HG02981 (cell line): Measurements from ENCODE around the gene GNGT1.

Experiments
- ATAC-seq: cut with Tn5 transposase; IDR thresholded peaks from one replicate; pipeline ENCODE4 v1.9.1; 2021; ENCODE audit warnings: mild to moderate bottlenecking, moderate library complexity; ENCODE audit not compliant: unreplicated experiment

Gene GNGT1

GRCh38 chr7:93906267-93906666 is at the start of gene GNGT1:
GNGT1 (plus strand) TSS chr7:93906567; CDS start chr7:93906747, 180 bp downstream.
- no peak for ATAC-seq

GRCh38 chr7:93858857-93859256 is 47.5 kb upstream of the GNGT1 start:
- ATAC-seq, result no peak

GRCh38 chr7:93860261-93860660 is 46.1 kb upstream of the GNGT1 start:
- no peak for ATAC-seq

- ATAC-seq, result no peak
These were observed 44.9 kb upstream of the GNGT1 start for GRCh38 chr7:93861325-93861949.

DNA sequence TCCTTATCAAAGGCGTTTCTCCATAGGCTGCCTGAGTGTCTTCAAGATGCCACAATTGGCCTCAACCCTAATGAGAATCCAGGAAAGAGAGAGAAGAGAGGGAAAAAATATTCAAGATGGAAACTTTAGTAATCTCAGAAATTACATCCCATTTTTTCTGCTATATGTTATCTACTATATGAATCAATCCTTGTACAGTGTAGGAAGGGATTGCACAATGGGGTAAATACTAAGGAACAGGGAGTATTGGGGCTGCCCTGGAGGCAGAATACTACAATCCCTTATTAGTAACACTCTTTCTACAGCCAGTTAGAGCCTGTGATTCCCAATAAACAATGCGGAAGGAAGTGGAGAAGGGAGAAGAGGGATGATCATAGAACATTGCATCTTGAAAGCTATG is 43.7 kb upstream of the GNGT1 start:
- no peak for ATAC-seq

- ATAC-seq, result no peak
These were observed 39.5 kb upstream of the GNGT1 start for GRCh38 chr7:93866886-93867285.

DNA sequence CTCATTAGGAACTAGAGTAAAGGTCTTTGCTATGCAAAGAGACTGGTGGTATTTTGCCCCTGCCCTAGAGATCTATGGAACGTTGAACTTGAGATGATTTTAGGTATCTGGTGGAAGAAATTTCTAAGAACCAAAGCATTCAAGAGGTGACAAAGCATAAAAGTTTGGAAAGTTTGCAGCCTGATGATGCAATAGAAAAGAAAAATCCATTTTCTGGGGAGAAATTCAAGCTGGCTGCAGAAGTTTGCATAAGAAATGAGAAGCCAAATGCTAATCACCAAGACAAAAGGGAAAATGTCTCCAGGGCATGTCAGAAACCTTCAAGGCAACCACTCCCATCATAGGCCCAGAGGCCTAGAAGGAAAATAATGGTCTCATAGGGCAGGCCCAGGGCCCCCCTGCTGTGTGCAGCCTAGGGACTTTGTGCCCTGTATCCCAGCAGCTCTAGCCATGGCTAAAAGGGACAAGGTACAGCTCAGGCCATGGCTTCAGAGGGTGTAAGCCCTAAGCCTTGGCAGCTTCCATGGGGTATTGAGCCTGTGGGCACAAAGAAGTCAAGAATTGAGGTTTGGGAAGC is 32.3 kb upstream of the GNGT1 start:
- no peak for ATAC-seq

- ATAC-seq, result no peak
These were observed 28.6 kb upstream of the GNGT1 start for GRCh38 chr7:93877742-93878141.

- ATAC-seq, result no peak
These were observed 27.0 kb upstream of the GNGT1 start for GRCh38 chr7:93879356-93879755.

- ATAC-seq, result no peak
These were observed 23.9 kb upstream of the GNGT1 start for GRCh38 chr7:93882468-93882867.

GRCh38 chr7:93883078-93883916 is 23.1 kb upstream of the GNGT1 start:
- no peak for ATAC-seq

- no peak for ATAC-seq
These were observed 22.4 kb upstream of the GNGT1 start for GRCh38 chr7:93883917-93884345.

DNA sequence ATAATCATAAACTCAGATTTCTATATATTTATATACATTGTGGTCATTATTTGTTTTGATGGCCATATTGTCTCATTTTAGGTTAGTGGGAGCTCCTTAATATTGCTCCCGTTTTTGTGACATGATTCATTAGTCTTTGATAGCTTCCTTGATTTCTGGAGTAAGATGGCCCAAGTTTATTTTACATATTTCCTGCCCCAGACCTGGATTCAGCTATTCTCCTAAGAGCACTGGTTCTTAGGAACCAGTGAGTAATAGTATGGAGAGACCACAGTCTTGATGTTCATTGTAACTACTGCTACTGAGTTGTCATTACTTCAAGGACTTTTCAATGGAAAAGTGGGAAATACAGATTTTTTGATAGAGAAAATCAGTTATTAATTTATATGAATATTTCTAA is 21.8 kb upstream of the GNGT1 start:
- no peak for ATAC-seq

GRCh38 chr7:93889261-93889660 is 17.1 kb upstream of the GNGT1 start:
- no peak for ATAC-seq

DNA sequence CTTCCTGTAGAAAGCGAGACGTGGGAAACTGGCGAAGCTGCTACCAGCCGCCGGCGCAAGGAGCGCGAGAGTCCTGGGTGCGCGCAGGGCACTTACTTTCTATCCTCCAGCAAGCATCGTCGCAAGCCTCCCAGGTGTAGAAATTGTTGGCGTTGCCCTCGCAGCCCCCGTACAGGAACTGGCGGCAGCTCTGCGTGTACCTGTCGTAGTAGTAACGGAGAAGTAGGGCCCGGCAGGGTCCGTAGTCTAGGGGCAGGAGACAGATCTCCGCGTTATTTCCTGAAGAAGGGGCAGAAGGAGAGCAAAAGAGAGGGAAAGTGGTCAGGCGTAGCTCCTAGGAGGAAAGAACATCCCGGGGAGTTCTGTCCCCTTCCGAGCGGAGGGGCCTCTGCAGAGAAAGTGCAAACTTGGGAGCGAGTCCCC is 16.3 kb upstream of the GNGT1 start:
- ATAC-seq, result peak; percentile 42

GRCh38 chr7:93890464-93891068 is 15.8 kb upstream of the GNGT1 start, which contains the start of gene TFPI2:
TFPI2 (minus strand) TSS chr7:93890753; CDS start chr7:93890678, 75 bp downstream.
- ATAC-seq, result peak; percentile 40

- ATAC-seq, result no peak
These were observed 11.9 kb upstream of the GNGT1 start for GRCh38 chr7:93894426-93894825.

DNA sequence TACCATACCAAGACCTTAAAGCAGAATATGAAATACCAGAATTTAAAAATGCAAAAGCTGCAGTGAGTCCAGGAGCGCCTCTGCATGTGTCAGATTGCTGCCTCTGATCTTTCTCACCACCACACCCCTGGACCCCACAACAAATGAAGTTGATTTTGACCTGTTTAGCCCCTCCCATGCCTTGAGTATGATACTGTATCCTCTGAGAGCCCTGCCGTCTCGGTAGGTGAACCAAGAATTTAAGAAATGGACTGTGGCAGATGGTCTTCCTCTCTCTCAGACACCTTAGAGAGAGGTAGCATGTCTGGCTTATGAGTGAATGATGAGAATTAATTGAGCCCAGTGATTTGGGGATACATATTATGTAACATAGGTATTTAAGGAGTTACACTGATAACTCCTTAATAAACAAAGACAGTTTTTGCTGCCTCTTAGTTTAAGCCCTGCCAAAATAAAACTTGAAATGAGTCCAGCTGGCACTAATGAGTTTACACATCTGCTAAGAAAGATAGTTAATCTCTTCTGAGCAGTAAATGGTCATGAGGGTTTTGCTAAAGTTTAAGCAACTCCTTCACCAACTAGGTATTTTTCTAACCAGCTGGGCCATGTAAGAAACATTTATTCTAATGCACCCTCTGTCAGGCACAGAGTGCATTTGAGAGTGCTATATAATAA is 11.3 kb upstream of the GNGT1 start:
- no peak for ATAC-seq

DNA sequence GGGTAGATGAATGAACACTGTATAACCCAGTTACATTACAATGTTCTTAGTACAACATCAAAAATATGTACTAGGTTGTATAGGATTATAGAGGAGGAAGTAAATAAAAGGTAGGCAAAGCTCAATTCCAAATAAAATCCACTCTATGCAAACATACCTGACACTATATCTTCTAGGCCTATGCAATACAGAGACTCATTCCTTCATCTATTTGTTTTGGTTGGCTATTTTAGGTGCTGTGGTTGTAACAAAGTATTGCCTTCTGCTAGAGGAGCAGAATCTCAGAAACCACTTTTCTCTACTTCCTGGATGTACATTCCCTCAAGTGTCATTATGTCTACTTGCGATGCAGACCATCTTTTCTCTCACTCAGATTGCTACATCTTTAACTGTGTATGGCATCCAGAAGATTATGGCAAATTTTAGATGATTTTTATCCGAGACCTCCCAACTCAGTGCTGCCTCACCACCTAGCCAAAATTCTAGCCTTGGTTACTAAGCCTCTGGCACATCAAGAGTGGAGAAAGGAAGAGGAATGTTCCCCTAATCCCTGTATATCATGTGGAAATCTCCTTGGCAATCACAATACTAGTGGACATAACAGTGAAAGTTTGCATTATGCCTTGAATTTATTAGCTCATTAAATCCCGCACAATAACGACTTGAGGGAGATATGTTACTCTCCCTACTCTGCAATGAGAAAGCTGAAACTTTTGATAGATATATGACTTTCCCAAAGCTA is 10.3 kb upstream of the GNGT1 start:
- ATAC-seq, result no peak

GRCh38 chr7:93897680-93898079 is 8.7 kb upstream of the GNGT1 start:
- ATAC-seq, result no peak
